HEK293T (cell line): Measurements from ENCODE around the gene DGAT2L6.
A peak's percentile ranks its signal among the peaks of the same experiment; 100 is the strongest.

Experiments used
- CTCF ChIA-PET: fragments of 350-600 bp; formaldehyde crosslinking; extraction: SDS; loops from one replicate; lab custom pipeline; 2021; ENCODE audit warnings: antibody characterized with exemption, inconsistent platforms; lab: Yijun Ruan, JAX
- POLR2A ChIA-PET: fragments of 350-600 bp; formaldehyde crosslinking; extraction: SDS; loops from one replicate; lab custom pipeline; 2020; ENCODE audit warnings: antibody characterized with exemption, inconsistent platforms; lab: Yijun Ruan, JAX
- DNase-seq: peaks from one replicate; pipeline ENCODE4 v3.0.0; 2012; ENCODE audit warnings: mixed read lengths; ENCODE audit errors: extremely low spot score
- ARNT ChIP-seq: fragments of 450-650 bp; IDR thresholded peaks from 2 replicates; pipeline ENCODE4 v1.6.1; 2017; ENCODE audit warnings: mild to moderate bottlenecking
- BHLHE40 ChIP-seq: fragments of 450-650 bp; IDR thresholded peaks from 2 replicates; pipeline ENCODE4 v1.6.1; 2016; ENCODE audit warnings: mild to moderate bottlenecking, moderate library complexity, borderline replicate concordance
- CTBP1 ChIP-seq: fragments of 450-650 bp; IDR thresholded peaks from 2 replicates; pipeline ENCODE4 v1.6.1; 2016; ENCODE audit warnings: borderline replicate concordance
- ELF4 ChIP-seq: fragments of 450-650 bp; IDR thresholded peaks from 2 replicates; pipeline ENCODE4 v1.6.1; 2017; ENCODE audit warnings: antibody characterized with exemption
- FOXA1 ChIP-seq: fragments of 450-650 bp; IDR thresholded peaks from 2 replicates; pipeline ENCODE4 v1.6.1; 2016; ENCODE audit warnings: mild to moderate bottlenecking
- FOXK2 ChIP-seq: fragments of 450-650 bp; IDR thresholded peaks from 2 replicates; pipeline ENCODE4 v1.6.1; 2016; ENCODE audit warnings: mild to moderate bottlenecking
- FOXM1 ChIP-seq: fragments of 450-650 bp; IDR thresholded peaks from 2 replicates; pipeline ENCODE4 v1.6.1; 2017; ENCODE audit warnings: mild to moderate bottlenecking, borderline replicate concordance
- HDGF ChIP-seq: fragments of 450-650 bp; IDR thresholded peaks from 2 replicates; pipeline ENCODE4 v1.6.1; 2017; ENCODE audit warnings: antibody characterized with exemption, borderline replicate concordance
- L3MBTL2 ChIP-seq: fragments of 450-650 bp; conservative IDR thresholded peaks from 2 replicates; pipeline ENCODE4 v1.6.1; 2016; ENCODE audit warnings: mild to moderate bottlenecking
- LEF1 ChIP-seq: fragments of 450-650 bp; IDR thresholded peaks from 2 replicates; pipeline ENCODE4 v1.6.1; 2017; ENCODE audit warnings: mild to moderate bottlenecking, borderline replicate concordance
- NFRKB ChIP-seq: fragments of 450-650 bp; IDR thresholded peaks from 2 replicates; pipeline ENCODE4 v1.6.1; 2016; ENCODE audit warnings: mild to moderate bottlenecking, moderate library complexity
- SP1 ChIP-seq: fragments of 450-650 bp; IDR thresholded peaks from 2 replicates; pipeline ENCODE4 v1.6.1; 2017
- SUZ12 ChIP-seq: fragments of 450-650 bp; IDR thresholded peaks from 2 replicates; pipeline ENCODE4 v1.6.1; 2016; ENCODE audit warnings: mild to moderate bottlenecking
- TARDBP ChIP-seq: fragments of 450-650 bp; IDR thresholded peaks from 2 replicates; pipeline ENCODE4 v1.6.1; 2016
- ZNF384 ChIP-seq: fragments of 450-650 bp; IDR thresholded peaks from 2 replicates; pipeline ENCODE4 v1.6.1; 2016
- TF ChIP-seq, protein P1 (sequence below): fragments of 450-650 bp; IDR thresholded peaks from 2 replicates; pipeline ENCODE4 v1.6.1; 2016

DGAT2L6 gene

DNA sequence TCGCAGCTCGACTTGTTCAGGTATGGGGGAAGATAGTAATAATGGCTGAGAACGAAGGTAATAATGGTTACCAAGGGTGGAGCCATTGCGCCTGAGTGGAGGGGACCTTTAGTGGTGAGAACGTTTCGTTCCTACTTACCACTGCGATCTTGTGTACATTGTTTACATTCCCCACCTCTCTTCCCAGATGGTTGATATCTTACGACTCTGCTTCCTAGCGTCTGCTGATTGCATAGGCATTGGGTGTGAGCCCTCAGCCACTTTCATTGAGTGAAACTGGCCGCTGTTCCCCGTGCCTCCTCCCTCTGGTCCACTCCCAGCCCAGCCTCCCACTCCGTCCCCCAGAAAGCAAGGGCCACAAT is 43.2 kb upstream of the DGAT2L6 start:
- DNase-seq = peak; percentile 12
- ChIA-PET CTCF (interaction anchor here (0.7 to 1.4 kb wide), 7 partner anchors 29 to 954 kb away, joined by 3 to 8 read pairs (median 3); no protein-coding TSS in a partner anchor), POLR2A (interaction anchor here (1.3 to 1.9 kb wide), 7 partner anchors 14 to 631 kb away, joined by 3 to 8 read pairs (median 5); partner anchors contain the start of gene EDA)
- TF ChIP-seq TARDBP (no peak), ARNT (no peak), ELF4 (no peak), SP1 (no peak), FOXA1 (no peak), BHLHE40 (no peak)

DNA sequence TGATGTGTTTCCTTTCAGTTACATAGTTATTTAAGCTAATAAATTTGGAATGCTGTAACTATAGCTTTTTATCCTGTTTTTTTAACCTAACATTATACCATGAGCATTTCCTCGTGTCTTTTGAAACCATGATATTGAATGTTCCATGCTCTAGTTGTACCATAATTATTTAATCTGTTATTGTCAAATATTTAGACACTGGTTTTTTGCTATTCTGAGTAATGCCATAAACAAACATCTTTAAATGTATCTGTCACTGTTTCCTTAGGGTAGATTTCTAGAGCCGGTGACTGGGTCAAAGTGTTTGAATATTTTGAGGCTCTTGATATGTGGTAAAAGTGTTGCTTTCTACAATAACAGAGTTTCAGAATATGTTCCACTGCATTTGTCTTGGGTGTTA is 38.7 kb upstream of the DGAT2L6 start:
- TF ChIP-seq TARDBP (no peak), ARNT (no peak), NFRKB (no peak), CTBP1 (no peak), ELF4 (no peak), BHLHE40 (no peak), SP1 (no peak), FOXM1 (no peak), FOXA1 (no peak), FOXK2 (no peak), SUZ12 (no peak), HDGF (no peak), L3MBTL2 (no peak), LEF1 (no peak)
- TF ChIP-seq, protein P1, sequence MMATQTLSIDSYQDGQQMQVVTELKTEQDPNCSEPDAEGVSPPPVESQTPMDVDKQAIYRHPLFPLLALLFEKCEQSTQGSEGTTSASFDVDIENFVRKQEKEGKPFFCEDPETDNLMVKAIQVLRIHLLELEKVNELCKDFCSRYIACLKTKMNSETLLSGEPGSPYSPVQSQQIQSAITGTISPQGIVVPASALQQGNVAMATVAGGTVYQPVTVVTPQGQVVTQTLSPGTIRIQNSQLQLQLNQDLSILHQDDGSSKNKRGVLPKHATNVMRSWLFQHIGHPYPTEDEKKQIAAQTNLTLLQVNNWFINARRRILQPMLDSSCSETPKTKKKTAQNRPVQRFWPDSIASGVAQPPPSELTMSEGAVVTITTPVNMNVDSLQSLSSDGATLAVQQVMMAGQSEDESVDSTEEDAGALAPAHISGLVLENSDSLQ = no peak
- no peak for DNase-seq
- POLR2A ChIA-PET = no interaction called here
- CTCF ChIA-PET = no interaction called here

DNA sequence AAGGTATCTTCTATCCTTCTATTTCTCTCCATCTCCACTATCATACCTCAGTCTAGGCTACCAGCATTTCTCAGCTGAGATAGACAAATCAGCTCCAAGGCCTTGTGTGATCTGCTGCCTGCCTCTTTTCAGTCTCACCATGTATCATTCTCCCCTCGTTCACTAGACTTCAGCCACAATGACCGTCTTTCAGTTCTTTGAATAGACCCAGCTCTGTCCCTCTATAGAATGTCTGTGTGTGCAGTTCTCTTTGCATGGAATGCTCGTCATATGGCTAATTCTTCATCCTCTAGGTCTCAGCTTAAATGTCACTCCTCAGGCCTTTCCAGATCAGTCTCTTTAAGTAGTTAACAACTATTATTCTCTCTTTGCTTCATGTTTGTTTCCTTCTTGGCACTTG is 37.5 kb upstream of the DGAT2L6 start:
- CTCF ChIA-PET = no interaction called here
- DNase-seq = no peak
- TF ChIP-seq FOXK2 (no peak), HDGF (no peak), CTBP1 (no peak), ARNT (no peak), ELF4 (no peak), L3MBTL2 (no peak), NFRKB (no peak), BHLHE40 (no peak), SUZ12 (no peak), FOXA1 (no peak), FOXM1 (no peak), ZNF384 (no peak), TARDBP (no peak), LEF1 (no peak), SP1 (no peak)
- TF ChIP-seq, protein P1 = no peak
- POLR2A ChIA-PET = no interaction called here

DNA sequence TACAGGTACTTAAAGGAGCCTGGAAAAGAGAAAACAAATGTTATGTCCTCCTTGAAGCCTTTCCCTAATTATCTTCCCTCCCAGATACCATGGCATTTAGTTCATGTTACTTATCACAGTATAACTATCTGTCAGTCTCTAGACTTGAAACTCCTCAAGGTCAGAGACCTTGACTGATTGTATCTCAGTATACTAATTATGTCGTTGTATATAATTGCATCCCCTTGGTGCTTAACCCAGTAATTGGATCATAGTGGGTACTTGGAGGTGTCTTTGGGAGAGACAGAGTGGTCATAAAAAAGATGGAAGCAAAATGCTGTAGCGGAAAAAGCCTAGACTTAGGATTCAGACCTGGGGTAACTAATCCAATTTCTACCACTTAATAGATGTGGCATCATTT is 35.9 kb upstream of the DGAT2L6 start:
- DNase-seq = no peak
- POLR2A ChIA-PET = no interaction called here
- TF ChIP-seq ELF4 = no peak
- CTCF ChIA-PET = no interaction called here

DNA sequence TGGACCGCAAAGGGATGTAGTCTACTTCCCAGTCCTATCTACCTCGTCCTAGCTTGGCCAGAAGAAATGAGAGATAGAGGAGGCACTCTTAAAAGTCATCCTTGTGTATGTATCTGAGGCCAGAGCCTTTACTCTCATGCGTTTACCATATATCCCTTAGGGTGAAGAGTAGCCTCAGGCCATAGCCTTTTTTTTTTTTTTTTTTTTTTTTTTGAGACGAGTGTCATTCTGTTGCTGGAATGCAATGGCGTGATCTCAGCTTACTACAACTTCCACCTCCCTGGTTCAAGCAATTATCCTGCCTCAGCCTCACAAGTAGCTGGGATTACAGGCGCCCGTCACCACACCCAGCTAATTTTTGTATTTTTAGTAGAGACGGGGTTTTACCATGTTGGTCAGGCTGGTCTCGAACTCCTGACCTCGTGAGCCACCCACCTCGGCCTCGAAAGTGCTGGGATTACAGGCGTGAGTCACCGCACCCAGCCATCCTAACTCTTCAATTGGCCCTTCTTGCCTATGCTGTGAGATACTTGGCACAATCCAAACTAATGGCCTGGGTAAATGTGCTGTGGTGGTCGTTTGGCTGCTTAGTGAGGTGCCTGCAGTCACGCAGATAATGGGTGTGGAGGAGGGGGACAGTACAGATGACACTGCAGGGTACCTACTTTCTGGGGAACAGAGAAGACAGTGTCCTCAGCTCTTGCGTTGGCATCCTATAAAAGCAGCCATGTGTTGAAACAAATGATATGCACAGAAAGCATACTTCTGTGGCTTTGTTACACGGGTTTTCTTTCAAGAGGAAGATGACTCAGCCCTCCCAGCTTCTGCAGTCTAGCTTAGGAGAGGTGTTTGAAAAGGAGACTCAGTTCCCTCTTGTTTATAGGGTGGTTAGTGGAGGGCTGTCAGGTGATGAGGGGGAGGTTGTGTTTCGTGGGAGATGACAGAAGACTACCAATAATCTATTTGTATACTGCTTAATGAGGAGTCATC is 10.4 kb upstream of the DGAT2L6 start:
- CTCF ChIA-PET = no interaction called here
- POLR2A ChIA-PET = no interaction called here
- DNase-seq = no peak
- TF ChIP-seq HDGF (no peak), ARNT (no peak), BHLHE40 (no peak)
- TF ChIP-seq, protein P1 = no peak

DNA sequence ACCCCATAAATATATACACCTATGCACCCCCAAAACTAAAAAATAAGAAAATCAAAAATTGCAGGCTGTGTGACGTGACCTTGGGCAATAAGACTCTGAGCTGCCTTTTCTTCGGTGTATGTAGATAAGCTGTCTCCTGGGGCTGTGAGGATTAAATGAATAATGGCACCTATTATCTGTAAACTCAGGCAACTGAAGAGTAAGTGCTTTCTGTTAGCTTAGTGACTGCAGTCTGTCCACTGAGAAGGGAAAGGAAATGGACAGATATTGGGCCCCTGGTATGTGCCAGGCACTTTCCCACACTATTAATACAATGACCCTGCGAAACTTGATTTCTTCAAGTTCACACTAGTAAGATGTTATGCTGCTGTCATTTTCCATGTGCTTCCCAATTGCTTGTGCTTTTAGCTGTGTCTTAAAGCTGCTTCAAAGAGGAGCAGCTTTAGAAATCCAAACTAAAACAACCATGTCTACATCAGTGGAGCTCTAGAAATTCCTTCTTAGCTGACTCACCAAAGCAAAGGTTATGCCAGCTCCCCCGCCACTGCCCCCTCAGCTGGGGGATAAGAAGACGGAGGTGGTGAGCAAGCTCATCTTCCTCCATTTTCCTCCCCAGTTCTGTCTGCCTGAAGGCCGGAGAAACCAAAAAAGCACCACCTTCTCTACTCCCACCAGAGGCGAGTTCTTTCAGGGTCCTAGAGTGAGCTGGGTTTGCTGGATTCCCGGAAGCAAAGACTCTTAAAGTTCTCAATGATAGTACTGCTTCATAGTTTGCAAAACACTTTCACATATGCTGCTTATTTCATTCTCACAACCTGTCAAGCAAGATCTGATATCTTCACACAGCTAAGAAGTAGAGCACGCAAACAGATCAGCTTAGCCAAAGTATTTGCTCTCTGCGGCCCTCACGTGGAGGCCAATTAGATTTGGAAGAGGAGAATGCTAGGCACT is 8.8 kb upstream of the DGAT2L6 start:
- DNase-seq = peak; percentile 22
- ChIA-PET POLR2A (interaction anchor here (1.5 kb wide), 1 partner anchor 35 kb away, joined by 8 read pairs; the partner anchor contains the start of gene IGBP1), CTCF (interaction anchor here (2.2 kb wide), 1 partner anchor 35 kb away, joined by 4 read pairs; the partner anchor contains the start of gene IGBP1)
- TF ChIP-seq FOXM1 (no peak), NFRKB (no peak), SP1 (no peak), LEF1 (no peak), ZNF384 (no peak), L3MBTL2 (no peak), BHLHE40 (no peak), ARNT (no peak), HDGF (no peak)
